GM12878 (cell line): Measurements from ENCODE around the gene VPS26B. TPM values are rescaled to one million over a fixed set of nuclear protein-coding genes. Genes with fewer than 3 reads are reported as not detected.

Experiments
- ATAC-seq: fragments of 200-7000 bp; cut with Tn5 transposase; 3 replicates; pipeline ENCODE4 v1.9.1; 2020; ENCODE audit warnings: mild to moderate bottlenecking, moderate library complexity
- BruUV-seq: library from RNA; stranded (reverse); fragments of 400-500 nt; replicated peaks from 2 replicates; lab custom pipeline; 2021; lab: Mats Ljungman, UMichigan
- CTCF ChIA-PET: fragments of 300-600 bp; sonication (Branson Sonifier 250); formaldehyde crosslinking; extraction: SDS; loops from one replicate; lab custom pipeline; 2021; ENCODE audit warnings: inconsistent platforms; lab: Yijun Ruan, JAX
- POLR2A ChIA-PET: fragments of 350-600 bp; formaldehyde crosslinking; extraction: SDS; loops from one replicate; lab custom pipeline; 2021; ENCODE audit warnings: inconsistent platforms; lab: Charles Lee
- RAD21 ChIA-PET: fragments of 300-600 bp; sonication (Branson Sonifier 250); formaldehyde crosslinking; loops from one replicate; lab custom pipeline; 2023; ENCODE audit warnings: antibody characterized with exemption; ENCODE audit not compliant: unreplicated experiment; lab: Charles Lee
- SMC1A ChIA-PET: fragments of 300-600 bp; sonication (Branson Sonifier 250); formaldehyde crosslinking; loops from one replicate; lab custom pipeline; 2023; ENCODE audit not compliant: unreplicated experiment, uncharacterized antibody; lab: Charles Lee
- DNase-seq: peaks from one replicate; pipeline ENCODE4 v3.0.0-alpha.2; 2011; ENCODE audit warnings: low read depth, low spot score
- FAIRE-seq: peaks from 3 replicates; lab custom pipeline; 2011; peaks lifted over from hg19 to GRCh38; lab: Jason Lieb, UNC
- H2AFZ ChIP-seq: 2 replicates; pipeline ENCODE4 v1.6.0; 2011; ENCODE audit warnings: low read depth, low read length, control low read depth; ENCODE audit not compliant: control insufficient read depth
- H3K27ac ChIP-seq: 2 replicates; pipeline ENCODE4 v1.5.1; 2011; ENCODE audit warnings: control low read depth; ENCODE audit not compliant: control insufficient read depth, insufficient read depth
- H3K27me3 ChIP-seq, 2 experiments: replicated peaks in 1 of 2; 2 replicates each; pipeline versions ENCODE4 v1.6.0 to v1.6.1; 2011; ENCODE audit warnings: low read length in 1 of 2; ENCODE audit not compliant: control insufficient read depth in 2 of 2, insufficient read depth in 2 of 2
- H3K36me3 ChIP-seq, 2 experiments: 2 replicates each; pipeline ENCODE4 v1.5.1; 2011; ENCODE audit warnings: low read length in 1 of 2; ENCODE audit not compliant: control insufficient read depth in 2 of 2, insufficient read depth in 2 of 2
- H3K4me1 ChIP-seq: 2 replicates; pipeline ENCODE4 v1.6.1; 2011; ENCODE audit warnings: mild to moderate bottlenecking, low read length, moderate library complexity, mixed read lengths; ENCODE audit not compliant: control insufficient read depth, insufficient read depth
- H3K4me2 ChIP-seq: 2 replicates; pipeline ENCODE4 v1.6.0; 2011; ENCODE audit warnings: control low read depth; ENCODE audit not compliant: control insufficient read depth, insufficient read depth
- H3K4me3 ChIP-seq: fragments of 200-600 bp; sonication (generic); 2 replicates; pipeline ENCODE4 v1.5.1; 2016
- H3K79me2 ChIP-seq: 2 replicates; pipeline ENCODE4 v1.6.0; 2011; ENCODE audit warnings: low read length; ENCODE audit not compliant: control insufficient read depth, insufficient read depth
- H3K9ac ChIP-seq: 2 replicates; pipeline ENCODE4 v1.8.0; 2011; ENCODE audit warnings: low read length, control low read depth, mixed read lengths; ENCODE audit not compliant: control insufficient read depth, insufficient read depth
- H3K9me3 ChIP-seq: replicated peaks from 3 replicates; pipeline ENCODE4 v1.5.1; 2011; ENCODE audit warnings: mild to moderate bottlenecking, low read length; ENCODE audit not compliant: control insufficient read depth, insufficient read depth
- H4K20me1 ChIP-seq: 2 replicates; pipeline ENCODE4 v1.6.0; 2011; ENCODE audit not compliant: control insufficient read depth, insufficient read depth
- BMI1 ChIP-seq: fragments of 450-650 bp; IDR thresholded peaks from 2 replicates; pipeline ENCODE4 v1.6.1; 2016; ENCODE audit warnings: mild to moderate bottlenecking, moderate library complexity, borderline replicate concordance
- CEBPB ChIP-seq, 2 experiments: fragments of 150-350 bp in 1 of 2; IDR thresholded peaks; 2 replicates each; pipeline ENCODE4 v1.6.1; 2012 to 2014; ENCODE audit warnings: low read depth in 2 of 2, low read length in 2 of 2, borderline replicate concordance in 1 of 2, inconsistent platforms in 1 of 2
- SREBF1 ChIP-seq: IDR thresholded peaks from 2 replicates; pipeline ENCODE4 v1.6.1; 2012; ENCODE audit warnings: mild to moderate bottlenecking, low read length
- TBL1XR1 ChIP-seq: IDR thresholded peaks from 2 replicates; pipeline ENCODE4 v1.6.1; 2012; ENCODE audit warnings: low read depth, low read length, improper control_type of control experiment
- YY1 ChIP-seq: IDR thresholded peaks from 2 replicates; pipeline ENCODE4 v1.6.1; 2011; ENCODE audit warnings: low read depth, mild to moderate bottlenecking, low read length
- WGBS: methylation state at CpG from one replicate; pipeline ENCODE4 v1.1.6; 2016; ENCODE audit warnings: low lambda C conversion rate; ENCODE audit not compliant: insufficient replicate concordance, insufficient coverage; ENCODE audit errors: missing lambda C conversion rate; 5-methylcytosine and 5-hydroxymethylcytosine counted together
- in situ Hi-C: fragments of 300-500 bp; cut with MboI; formaldehyde crosslinking; loops from 9 replicates; pipeline ENCODE4 v1.14.3; 2018; ENCODE audit warnings: mixed read lengths
- intact Hi-C: fragments of 100-400 bp; cut with micrococcal nuclease; formaldehyde crosslinking; loops from one replicate; pipeline ENCODE4 v1.14.2; 2022; ENCODE audit not compliant: unreplicated experiment
- polyA plus RNA-seq, 11 experiments: library from polyadenylated mRNA; depleted of rRNA in 4 of 11; unstranded in 6 of 11; stranded (reverse) in 5 of 11; fragments of >200 nt; fragmentation: Nextera tagmentation in 4 of 11; fragmentation: Illumina TruSeq in 1 of 11; extraction: Ambion mirVana in 4 of 11; extraction: Trizol in 1 of 11; gene quantifications; 1 replicate in 1 of 11; 2 replicates in 10 of 11; pipeline versions ENCODE4 v1.2.1 to v1.2.3, GENCODE V29; 2011 to 2016; ENCODE audit warnings: inconsistent platforms in 2 of 11, missing spikeins in 2 of 11, low read depth in 1 of 11
- total RNA-seq, 4 experiments: library from RNA; depleted of rRNA in 3 of 4; stranded (reverse); fragments of >200 nt in 3 of 4; fragmentation: Illumina TruSeq in 1 of 4; extraction: Trizol in 1 of 4; gene quantifications; 2 replicates each; pipeline versions ENCODE4 v1.2.1 to v1.2.3, GENCODE V29; 2013 to 2021
- TF ChIP-seq, protein P1 (sequence below): fragments of 450-650 bp; IDR thresholded peaks from 2 replicates; pipeline ENCODE4 v1.6.1; 2018; ENCODE audit warnings: mild to moderate bottlenecking, low read depth, moderate library complexity; ENCODE audit not compliant: partially characterized antibody
- TF ChIP-seq, protein P2 (sequence below), 3 experiments: IDR thresholded peaks in 2 of 3; conservative IDR thresholded peaks in 1 of 3; 2 replicates each; pipeline ENCODE4 v1.5.1; 2011; ENCODE audit warnings: low read depth in 3 of 3, low read length in 3 of 3, mild to moderate bottlenecking in 3 of 3, control low read depth in 2 of 3, moderate library complexity in 2 of 3, inconsistent platforms in 1 of 3, mixed read lengths in 1 of 3; ENCODE audit not compliant: control insufficient read depth in 2 of 3, insufficient read depth in 1 of 3; ENCODE audit errors: extremely low read depth in 1 of 3
- TF ChIP-seq, protein P3 (sequence below): fragments of 450-650 bp; IDR thresholded peaks from 2 replicates; pipeline ENCODE4 v1.6.1; 2017; ENCODE audit warnings: mild to moderate bottlenecking, moderate library complexity
- TF ChIP-seq, protein P4 (sequence below): IDR thresholded peaks from 2 replicates; pipeline ENCODE4 v1.6.1; 2011; ENCODE audit warnings: low read depth, low read length, improper control_type of control experiment, borderline replicate concordance

VPS26B gene
- total and polyA plus RNA-seq, 10 of the 15 experiments (the other 5 are each of a cell fraction or from before 2014, with no cell fraction given) = 1.6 to 26.9 (median 13.3) TPM

DNA sequence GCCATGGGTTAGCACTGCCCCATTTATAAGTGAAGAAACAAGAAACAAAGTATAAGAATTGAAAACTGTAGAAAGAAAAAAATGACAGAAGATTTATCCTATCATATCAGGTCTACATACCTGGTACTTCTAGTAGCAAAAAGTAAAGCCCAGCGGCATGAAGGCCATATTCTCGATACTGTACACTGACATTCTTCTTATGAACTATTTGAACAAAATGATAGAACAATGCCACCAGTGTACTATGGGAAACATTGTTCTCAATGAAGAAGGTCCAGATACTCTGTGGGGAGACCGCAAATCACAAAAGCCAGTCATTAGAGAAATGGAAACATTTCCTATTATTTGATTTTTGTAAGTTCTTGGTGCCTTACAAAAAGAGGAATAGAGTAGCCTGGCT lies 7.7 kb upstream of the VPS26B start:
- CTCF ChIA-PET = no interaction called here
- Histone ChIP-seq H3K27ac (no peak overlapping the region), H3K9me3 (no peaks in the 10 kb centered on the region), H3K36me3 (peaks cover 1 to 8% of the 10 kb centered on the region in 2 experiments; a peak in 3 of 4 replicates), H3K27me3 (no peaks in the 10 kb centered on the region), H3K4me2 (no peak overlapping the region), H4K20me1 (no peaks in the 10 kb centered on the region), H3K4me1 (0 out of 2 replicates have a peak, but pooled peaks cover 5% of the 10 kb centered on the region), H3K9ac (no peak overlapping the region), H3K79me2 (peaks cover 18% of the 10 kb centered on the region), H2AFZ (no peak overlapping the region), H3K4me3 (no peak overlapping the region)
- intact Hi-C loops = no loop called here
- SMC1A ChIA-PET = no interaction called here
- in situ Hi-C loops = no loop called here
- ATAC-seq = no peak
- no TSS peak for BruUV-seq
- no peak for FAIRE-seq
- 100% methylated on average over 3 of the region's 3 CpGs for WGBS
- POLR2A ChIA-PET = no interaction called here
- DNase-seq = no peak
- RAD21 ChIA-PET = no interaction called here
- TF ChIP-seq YY1 = no peak
- TF ChIP-seq CEBPB (IDR thresholded peaks at IDR 0.05; ENCODE audit: borderline replicate concordance in 1 of 2, low read depth in 2 of 2, low read length in 2 of 2) = no peak
- TF ChIP-seq, protein P1, sequence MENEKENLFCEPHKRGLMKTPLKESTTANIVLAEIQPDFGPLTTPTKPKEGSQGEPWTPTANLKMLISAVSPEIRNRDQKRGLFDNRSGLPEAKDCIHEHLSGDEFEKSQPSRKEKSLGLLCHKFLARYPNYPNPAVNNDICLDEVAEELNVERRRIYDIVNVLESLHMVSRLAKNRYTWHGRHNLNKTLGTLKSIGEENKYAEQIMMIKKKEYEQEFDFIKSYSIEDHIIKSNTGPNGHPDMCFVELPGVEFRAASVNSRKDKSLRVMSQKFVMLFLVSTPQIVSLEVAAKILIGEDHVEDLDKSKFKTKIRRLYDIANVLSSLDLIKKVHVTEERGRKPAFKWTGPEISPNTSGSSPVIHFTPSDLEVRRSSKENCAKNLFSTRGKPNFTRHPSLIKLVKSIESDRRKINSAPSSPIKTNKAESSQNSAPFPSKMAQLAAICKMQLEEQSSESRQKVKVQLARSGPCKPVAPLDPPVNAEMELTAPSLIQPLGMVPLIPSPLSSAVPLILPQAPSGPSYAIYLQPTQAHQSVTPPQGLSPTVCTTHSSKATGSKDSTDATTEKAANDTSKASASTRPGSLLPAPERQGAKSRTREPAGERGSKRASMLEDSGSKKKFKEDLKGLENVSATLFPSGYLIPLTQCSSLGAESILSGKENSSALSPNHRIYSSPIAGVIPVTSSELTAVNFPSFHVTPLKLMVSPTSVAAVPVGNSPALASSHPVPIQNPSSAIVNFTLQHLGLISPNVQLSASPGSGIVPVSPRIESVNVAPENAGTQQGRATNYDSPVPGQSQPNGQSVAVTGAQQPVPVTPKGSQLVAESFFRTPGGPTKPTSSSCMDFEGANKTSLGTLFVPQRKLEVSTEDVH = no peak
- TF ChIP-seq, protein P2, sequence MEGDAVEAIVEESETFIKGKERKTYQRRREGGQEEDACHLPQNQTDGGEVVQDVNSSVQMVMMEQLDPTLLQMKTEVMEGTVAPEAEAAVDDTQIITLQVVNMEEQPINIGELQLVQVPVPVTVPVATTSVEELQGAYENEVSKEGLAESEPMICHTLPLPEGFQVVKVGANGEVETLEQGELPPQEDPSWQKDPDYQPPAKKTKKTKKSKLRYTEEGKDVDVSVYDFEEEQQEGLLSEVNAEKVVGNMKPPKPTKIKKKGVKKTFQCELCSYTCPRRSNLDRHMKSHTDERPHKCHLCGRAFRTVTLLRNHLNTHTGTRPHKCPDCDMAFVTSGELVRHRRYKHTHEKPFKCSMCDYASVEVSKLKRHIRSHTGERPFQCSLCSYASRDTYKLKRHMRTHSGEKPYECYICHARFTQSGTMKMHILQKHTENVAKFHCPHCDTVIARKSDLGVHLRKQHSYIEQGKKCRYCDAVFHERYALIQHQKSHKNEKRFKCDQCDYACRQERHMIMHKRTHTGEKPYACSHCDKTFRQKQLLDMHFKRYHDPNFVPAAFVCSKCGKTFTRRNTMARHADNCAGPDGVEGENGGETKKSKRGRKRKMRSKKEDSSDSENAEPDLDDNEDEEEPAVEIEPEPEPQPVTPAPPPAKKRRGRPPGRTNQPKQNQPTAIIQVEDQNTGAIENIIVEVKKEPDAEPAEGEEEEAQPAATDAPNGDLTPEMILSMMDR (IDR thresholded peaks at IDR 0.05 in 2 of 3, conservative IDR thresholded peaks at IDR 0.05 in 1 of 3; ENCODE audit: control insufficient read depth in 2 of 3, extremely low read depth in 1 of 3, insufficient read depth in 1 of 3, low read depth in 3 of 3, low read length in 3 of 3) = no peak
- TF ChIP-seq BMI1 = no peak
- no peak for TF ChIP-seq TBL1XR1
- TF ChIP-seq, protein P3, sequence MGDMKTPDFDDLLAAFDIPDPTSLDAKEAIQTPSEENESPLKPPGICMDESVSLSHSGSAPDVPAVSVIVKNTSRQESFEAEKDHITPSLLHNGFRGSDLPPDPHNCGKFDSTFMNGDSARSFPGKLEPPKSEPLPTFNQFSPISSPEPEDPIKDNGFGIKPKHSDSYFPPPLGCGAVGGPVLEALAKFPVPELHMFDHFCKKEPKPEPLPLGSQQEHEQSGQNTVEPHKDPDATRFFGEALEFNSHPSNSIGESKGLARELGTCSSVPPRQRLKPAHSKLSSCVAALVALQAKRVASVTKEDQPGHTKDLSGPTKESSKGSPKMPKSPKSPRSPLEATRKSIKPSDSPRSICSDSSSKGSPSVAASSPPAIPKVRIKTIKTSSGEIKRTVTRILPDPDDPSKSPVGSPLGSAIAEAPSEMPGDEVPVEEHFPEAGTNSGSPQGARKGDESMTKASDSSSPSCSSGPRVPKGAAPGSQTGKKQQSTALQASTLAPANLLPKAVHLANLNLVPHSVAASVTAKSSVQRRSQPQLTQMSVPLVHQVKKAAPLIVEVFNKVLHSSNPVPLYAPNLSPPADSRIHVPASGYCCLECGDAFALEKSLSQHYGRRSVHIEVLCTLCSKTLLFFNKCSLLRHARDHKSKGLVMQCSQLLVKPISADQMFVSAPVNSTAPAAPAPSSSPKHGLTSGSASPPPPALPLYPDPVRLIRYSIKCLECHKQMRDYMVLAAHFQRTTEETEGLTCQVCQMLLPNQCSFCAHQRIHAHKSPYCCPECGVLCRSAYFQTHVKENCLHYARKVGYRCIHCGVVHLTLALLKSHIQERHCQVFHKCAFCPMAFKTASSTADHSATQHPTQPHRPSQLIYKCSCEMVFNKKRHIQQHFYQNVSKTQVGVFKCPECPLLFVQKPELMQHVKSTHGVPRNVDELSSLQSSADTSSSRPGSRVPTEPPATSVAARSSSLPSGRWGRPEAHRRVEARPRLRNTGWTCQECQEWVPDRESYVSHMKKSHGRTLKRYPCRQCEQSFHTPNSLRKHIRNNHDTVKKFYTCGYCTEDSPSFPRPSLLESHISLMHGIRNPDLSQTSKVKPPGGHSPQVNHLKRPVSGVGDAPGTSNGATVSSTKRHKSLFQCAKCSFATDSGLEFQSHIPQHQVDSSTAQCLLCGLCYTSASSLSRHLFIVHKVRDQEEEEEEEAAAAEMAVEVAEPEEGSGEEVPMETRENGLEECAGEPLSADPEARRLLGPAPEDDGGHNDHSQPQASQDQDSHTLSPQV = no peak
- TF ChIP-seq, protein P4, sequence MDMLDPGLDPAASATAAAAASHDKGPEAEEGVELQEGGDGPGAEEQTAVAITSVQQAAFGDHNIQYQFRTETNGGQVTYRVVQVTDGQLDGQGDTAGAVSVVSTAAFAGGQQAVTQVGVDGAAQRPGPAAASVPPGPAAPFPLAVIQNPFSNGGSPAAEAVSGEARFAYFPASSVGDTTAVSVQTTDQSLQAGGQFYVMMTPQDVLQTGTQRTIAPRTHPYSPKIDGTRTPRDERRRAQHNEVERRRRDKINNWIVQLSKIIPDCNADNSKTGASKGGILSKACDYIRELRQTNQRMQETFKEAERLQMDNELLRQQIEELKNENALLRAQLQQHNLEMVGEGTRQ = no peak
- no peak for TF ChIP-seq SREBF1
